Measurements from ENCODE around the gene C4orf50. TPM values are rescaled to one million over a fixed set of nuclear protein-coding genes. Genes with fewer than 3 reads are reported as not detected.

The C4orf50 gene
- total and polyA plus RNA-seq, 7 donors, result not detected

GRCh38 chr4:5905714-5906113, 112.5 kb downstream of the C4orf50 start:
- intact Hi-C loops (cut with DNase I), result no loop called here
- Histone ChIP-seq H3K4me1 (no peaks in the 10 kb centered on the region), H3K9me3 (no peaks in the 10 kb centered on the region), H3K36me3 (ENCODE audit: insufficient read depth in 1 of 2, low read depth in 1 of 2) (no peaks in the 10 kb centered on the region), H3K4me3 (no peak overlapping the region), H3K27ac (no peak overlapping the region), H3K27me3 (ENCODE audit: insufficient read depth in 3 of 3, low read length in 2 of 3) (peaks cover 0 to 16% (median 4%) of the 10 kb centered on the region in 3 donors)
- WGBS, 3 donors, result 3 to 5% (median 5%) methylated on average over 8 of the region's 8 CpGs
- ATAC-seq (no peak), DNase-seq (no peak)
- TF ChIP-seq CTCF (IDR thresholded peaks at IDR 0.05), result no peak

GRCh38 chr4:5900844-5901243, 117.4 kb downstream of the C4orf50 start:
- no peak for TF ChIP-seq CTCF (IDR thresholded peaks at IDR 0.05)

GRCh38 chr4:5899881-5900280, 118.3 kb downstream of the C4orf50 start:
- no peak for TF ChIP-seq CTCF (IDR thresholded peaks at IDR 0.05)

More at GRCh38 chr4:5900844-5901243, 117.4 kb downstream of the C4orf50 start:
- Histone ChIP-seq H3K4me3 (no peak overlapping the region), H3K27me3 (ENCODE audit: insufficient read depth in 3 of 3, low read length in 2 of 3) (peaks cover 0 to 35% (median 9%) of the 10 kb centered on the region in 3 donors), H3K36me3 (ENCODE audit: insufficient read depth in 1 of 2, low read depth in 1 of 2) (no peaks in the 10 kb centered on the region), H3K27ac (no peak overlapping the region), H3K4me1 (no peaks in the 10 kb centered on the region), H3K9me3 (peaks cover 3% of the 10 kb centered on the region)
- no peak for ATAC-seq
- 78 to 86% (median 79%) methylated on average over 5 of the region's 5 CpGs for WGBS, 3 donors
- no peak for DNase-seq
- intact Hi-C loops (cut with DNase I), result no loop called here

GRCh38 chr4:5899396-5899795, 118.8 kb downstream of the C4orf50 start:
- Histone ChIP-seq H3K4me3 (no peak overlapping the region), H3K9me3 (peaks cover 3% of the 10 kb centered on the region), H3K27me3 (ENCODE audit: insufficient read depth in 3 of 3, low read length in 2 of 3) (peaks cover 0 to 39% (median 7%) of the 10 kb centered on the region in 3 donors), H3K4me1 (no peaks in the 10 kb centered on the region), H3K36me3 (ENCODE audit: insufficient read depth in 1 of 2, low read depth in 1 of 2) (no peaks in the 10 kb centered on the region), H3K27ac (no peak overlapping the region)
- 30 to 38% (median 32%) methylated on average over 1 of the region's 1 CpG for WGBS, 3 donors
- ATAC-seq (no peak), DNase-seq (no peak)
- intact Hi-C loops (cut with DNase I), result no loop called here
- TF ChIP-seq CTCF (IDR thresholded peaks at IDR 0.05), result no peak

More at GRCh38 chr4:5899881-5900280, 118.3 kb downstream of the C4orf50 start:
- H3K36me3 ChIP-seq (ENCODE audit: insufficient read depth in 1 of 2, low read depth in 1 of 2), result no peaks in the 10 kb centered on the region
- DNase-seq, result no peak
- 30 to 44% (median 32%) methylated on average over 5 of the region's 5 CpGs for WGBS, 3 donors
- ATAC-seq, result no peak
- H3K27ac ChIP-seq, result no peak overlapping the region
- peaks cover 3% of the 10 kb centered on the region for H3K9me3 ChIP-seq
- intact Hi-C loops (cut with DNase I), result no loop called here
- no peaks in the 10 kb centered on the region for H3K4me1 ChIP-seq
- H3K4me3 ChIP-seq, result no peak overlapping the region
- peaks cover 0 to 39% (median 9%) of the 10 kb centered on the region in 3 donors for H3K27me3 ChIP-seq (ENCODE audit: insufficient read depth in 3 of 3, low read length in 2 of 3)

- intact Hi-C loops (cut with DNase I), result no loop called here
- H3K9me3 ChIP-seq, result peaks cover 3% of the 10 kb centered on the region
Observed at GRCh38 chr4:5897674-5898073, 120.6 kb downstream of the C4orf50 start.

More at GRCh38 chr4:5897674-5898073, 120.6 kb downstream of the C4orf50 start:
- peaks cover 0 to 50% (median 7%) of the 10 kb centered on the region in 3 donors for H3K27me3 ChIP-seq (ENCODE audit: insufficient read depth in 3 of 3, low read length in 2 of 3)
- no peak for ATAC-seq
- H3K27ac ChIP-seq, result no peak overlapping the region
- 81 to 85% (median 82%) methylated on average over 13 of the region's 13 CpGs for WGBS, 3 donors
- no peaks in the 10 kb centered on the region for H3K4me1 ChIP-seq
- DNase-seq, result no peak
- H3K36me3 ChIP-seq (ENCODE audit: insufficient read depth in 1 of 2, low read depth in 1 of 2), result no peaks in the 10 kb centered on the region
- no peak for TF ChIP-seq CTCF (IDR thresholded peaks at IDR 0.05)
- no peak overlapping the region for H3K4me3 ChIP-seq
